Activated T-cell treated with anti-CD3 and anti-CD28 coated beads, Interleukin-2, amount 50 U/mL, for 72 hours (primary cell): ENCODE data around the gene CGB1. TPM values are rescaled to one million over a fixed set of nuclear protein-coding genes. Genes with fewer than 3 reads are reported as not detected.
"Not testable (repeated sequence)": the region's sequence is repeated elsewhere in the genome, so short reads cannot be mapped to it uniquely, and the experiment has no call there.

Source experiments
- ATAC-seq, 2 donors: fragments of 150-1000 bp; cut with Tn5 transposase; replicated peaks in 1 of 2; 2 replicates each; pipeline ENCODE4 v1.10.0; 2021; ENCODE audit warnings: moderate library complexity in 2 of 2, mild to moderate bottlenecking in 1 of 2
- DNase-seq, 2 donors: peaks; one replicate each; pipeline ENCODE4 v3.0.0; 2021 to 2022; ENCODE audit warnings: mixed read lengths in 1 of 2
- H3K27ac Mint-ChIP-seq: one replicate; pipeline ENCODE4 v1.8.0; 2022; ENCODE audit warnings: mild to moderate bottlenecking, moderate library complexity, mixed read lengths
- H3K27me3 Mint-ChIP-seq: one replicate; pipeline ENCODE4 v1.8.0; 2022; ENCODE audit warnings: low read depth, mixed read lengths
- H3K36me3 Mint-ChIP-seq, 2 donors: one replicate each; pipeline ENCODE4 v1.8.0; 2022; ENCODE audit warnings: mixed read lengths in 2 of 2, mild to moderate bottlenecking in 1 of 2; ENCODE audit not compliant: insufficient read depth in 2 of 2
- H3K4me1 Mint-ChIP-seq: one replicate; pipeline ENCODE4 v1.8.0; 2022; ENCODE audit warnings: low read depth, mixed read lengths
- H3K4me3 Mint-ChIP-seq, 2 donors: one replicate each; pipeline ENCODE4 v1.8.0; 2022; ENCODE audit warnings: mild to moderate bottlenecking in 2 of 2, mixed read lengths in 2 of 2, moderate library complexity in 2 of 2
- H3K9me3 Mint-ChIP-seq, 2 donors: one replicate each; pipeline ENCODE4 v1.8.0; 2022; ENCODE audit warnings: mixed read lengths in 2 of 2
- total RNA-seq, 2 donors: library from RNA; stranded (reverse); gene quantifications; one replicate each; pipeline ENCODE4 v1.2.3, GENCODE V29; 2022

CGB1 gene
- total RNA-seq, 2 donors from 2014 or later = not detected

DNA sequence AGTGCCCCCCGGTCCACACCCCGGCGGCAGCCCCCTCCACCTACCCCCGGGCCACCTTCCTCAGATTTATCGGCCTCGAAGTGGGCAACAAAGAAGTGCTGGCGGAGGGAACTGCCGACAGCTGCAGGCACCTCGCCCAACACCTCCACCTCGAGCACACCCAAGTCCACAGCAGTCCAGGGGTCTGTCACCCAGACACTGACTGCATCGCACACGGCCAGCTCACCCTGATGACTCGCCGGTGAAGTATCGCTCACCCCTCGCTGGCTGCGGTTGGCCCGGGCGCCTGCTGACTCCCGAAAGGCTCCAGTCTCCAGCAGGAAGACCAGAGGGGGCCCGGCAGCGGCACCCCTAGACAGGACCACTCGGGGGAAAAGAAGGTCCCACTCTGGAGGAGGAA is 11.1 kb downstream of the CGB1 start:
- ATAC-seq, DNase-seq, H3K27me3 Mint-ChIP-seq, H3K9me3 Mint-ChIP-seq, H3K4me3 Mint-ChIP-seq, H3K27ac Mint-ChIP-seq, H3K4me1 Mint-ChIP-seq, H3K36me3 Mint-ChIP-seq: not testable (repeated sequence)

DNA sequence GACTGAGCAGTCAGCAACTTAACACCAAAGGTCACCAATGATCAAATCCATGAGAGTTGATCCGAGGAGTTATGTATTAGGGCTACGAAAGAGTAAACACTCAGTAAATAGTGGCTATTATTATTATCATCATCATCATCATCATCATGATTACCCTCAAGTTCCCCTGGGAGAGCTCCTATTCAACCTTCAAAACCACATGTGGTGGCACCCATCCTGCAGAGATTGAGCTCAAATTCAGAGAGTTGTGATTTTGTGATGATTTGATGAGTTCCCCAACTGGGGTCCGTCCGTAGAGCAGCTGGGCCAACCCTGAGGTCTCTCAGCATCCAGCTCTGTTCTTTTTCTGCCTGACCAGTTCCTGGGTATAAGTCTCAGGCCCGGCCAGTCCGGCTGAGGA is 11.6 kb downstream of the CGB1 start:
- H3K36me3 Mint-ChIP-seq, H3K27ac Mint-ChIP-seq, H3K9me3 Mint-ChIP-seq, H3K4me3 Mint-ChIP-seq, DNase-seq, ATAC-seq: not testable (repeated sequence)
- Mint-ChIP-seq H3K27me3 (peaks cover 13% of the 10 kb centered on the region), H3K4me1 (peaks cover 14% of the 10 kb centered on the region)

DNA sequence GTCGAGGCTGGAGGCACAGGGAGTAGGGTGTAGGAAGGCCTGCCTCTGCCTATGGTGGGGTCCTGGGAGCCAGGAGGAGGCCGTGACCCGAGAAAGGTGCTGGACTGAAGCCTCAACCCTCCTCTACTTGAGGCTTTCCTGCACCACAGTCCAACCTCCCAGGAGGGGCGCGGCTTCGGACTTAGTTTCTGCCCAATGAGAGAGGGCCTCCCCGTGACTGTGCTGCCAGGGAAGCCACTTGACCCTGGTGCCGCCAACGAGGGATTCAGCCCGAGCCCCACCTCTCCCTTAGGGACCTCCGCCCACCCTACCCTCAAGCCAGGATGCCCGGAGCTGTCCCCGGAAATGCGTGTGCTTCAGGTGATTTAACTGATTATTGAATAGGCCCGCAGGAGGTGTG is 12.5 kb downstream of the CGB1 start, which contains the start of gene CGB3:
CGB3 (minus strand) TSS at position 101 of the 400 bp plus-strand sequence. CDS start 362 bp downstream, outside the sequence.
- peaks cover 21% of the 10 kb centered on the region for H3K27me3 Mint-ChIP-seq
- not testable (repeated sequence) for ATAC-seq, H3K4me3 Mint-ChIP-seq, DNase-seq, H3K36me3 Mint-ChIP-seq, H3K9me3 Mint-ChIP-seq, H3K27ac Mint-ChIP-seq
- H3K4me1 Mint-ChIP-seq = peaks cover 17% of the 10 kb centered on the region

DNA sequence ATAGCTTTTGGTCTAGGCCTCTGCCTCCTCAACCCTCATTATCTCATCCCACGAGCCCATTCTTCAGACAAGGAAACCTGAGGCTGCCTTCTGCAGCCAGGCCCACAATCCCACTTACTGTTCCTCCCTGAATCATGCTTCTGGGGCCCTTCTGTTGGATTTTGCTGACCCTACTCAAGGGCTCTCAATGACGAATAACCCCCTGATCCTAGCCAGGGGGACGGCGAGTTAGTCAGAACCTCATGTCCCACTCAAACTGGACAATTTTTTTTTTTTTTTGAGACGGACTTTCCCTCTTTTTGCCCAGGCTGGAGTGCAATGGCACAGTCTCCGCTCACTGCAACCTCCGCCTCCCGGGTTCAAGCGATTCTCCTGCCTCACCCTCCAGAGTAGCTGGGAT is 14.6 kb downstream of the CGB1 start:
- Mint-ChIP-seq H3K4me1 (peaks cover 28% of the 10 kb centered on the region), H3K4me3 (no peak overlapping the region), H3K9me3 (no peaks in the 10 kb centered on the region), H3K27me3 (peaks cover 26% of the 10 kb centered on the region), H3K27ac (no peak overlapping the region), H3K36me3 (no peaks in the 10 kb centered on the region)
- no peak for DNase-seq
- ATAC-seq = no peak

DNA sequence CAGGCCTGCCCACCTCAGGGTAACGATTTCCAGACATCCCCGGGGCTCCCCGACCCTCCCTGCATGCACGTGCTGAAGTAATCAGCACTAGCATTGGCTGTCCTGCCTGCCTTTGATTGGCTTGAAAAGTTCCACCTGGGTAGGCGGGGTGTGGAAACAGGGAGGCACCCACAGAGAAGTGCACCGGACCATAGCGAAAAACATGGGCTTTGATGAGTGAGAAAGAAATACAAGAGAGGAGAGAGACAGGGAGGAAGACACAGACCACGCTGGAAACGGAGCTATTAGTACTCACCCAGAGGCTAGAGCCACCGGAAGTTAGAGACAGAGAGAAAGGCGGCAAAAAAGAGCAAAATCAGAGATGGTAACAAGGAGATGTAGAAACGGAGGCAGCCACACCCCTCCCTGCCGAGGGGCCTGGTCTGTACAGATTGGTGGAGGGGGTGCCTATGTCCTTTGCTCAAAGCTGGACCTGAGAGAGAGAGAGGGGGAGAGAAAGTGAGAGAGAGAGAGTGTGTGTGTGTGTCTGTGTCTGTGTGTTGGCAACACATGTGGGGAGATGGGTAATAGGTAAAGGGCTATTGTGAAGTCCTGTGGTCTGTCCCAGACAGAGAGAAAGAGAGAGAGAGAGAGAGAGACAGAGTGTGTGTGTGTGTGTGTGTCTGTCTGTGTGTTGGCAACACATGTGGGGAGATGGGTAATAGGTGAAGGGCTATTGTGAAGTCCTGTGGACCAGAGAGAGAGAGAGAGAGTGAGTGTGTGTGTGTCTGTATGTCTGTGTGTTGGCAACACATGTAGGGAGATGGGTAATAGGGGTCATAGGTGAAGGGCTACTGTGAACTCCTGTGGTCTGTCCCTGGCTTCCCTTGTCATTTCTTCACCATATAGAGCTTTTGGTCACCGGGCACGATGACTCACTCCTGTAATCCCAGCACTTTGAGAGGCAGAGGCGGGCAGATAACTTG is 15.5 kb downstream of the CGB1 start:
- Mint-ChIP-seq H3K9me3 (no peaks in the 10 kb centered on the region), H3K4me1 (peaks cover 28% of the 10 kb centered on the region), H3K4me3 (peak overlapping the region; percentile 0 to 22), H3K27me3 (peaks cover 26% of the 10 kb centered on the region), H3K27ac (no peak overlapping the region), H3K36me3 (no peaks in the 10 kb centered on the region)
- ATAC-seq (peak; percentile 26 to 35), DNase-seq (peak; percentile 18 to 30)

DNA sequence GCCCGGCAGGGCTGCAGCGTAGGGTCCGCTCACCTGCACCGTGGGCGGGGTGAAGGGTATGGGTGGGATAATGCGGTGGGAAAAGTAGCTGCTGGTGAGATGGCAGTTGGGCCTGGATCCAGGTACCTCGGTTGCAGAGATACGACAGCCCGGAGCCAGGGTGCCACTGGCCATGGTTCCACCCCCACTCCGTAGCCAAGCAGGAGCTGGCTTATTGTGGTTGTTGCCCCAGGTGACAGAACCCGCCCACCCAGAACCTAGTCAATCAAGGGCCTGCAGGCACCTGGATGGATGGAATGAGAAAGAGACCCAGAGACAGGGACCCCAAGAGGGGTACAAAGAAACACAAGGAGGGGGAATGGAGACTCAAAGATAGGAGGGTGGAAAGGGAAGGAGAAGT is 16.4 kb downstream of the CGB1 start:
- peak overlapping the region in 1 of 2 donors; percentile 70 for H3K4me3 Mint-ChIP-seq
- no peak overlapping the region for H3K27ac Mint-ChIP-seq
- ATAC-seq (no peak), DNase-seq (no peak)
- peaks cover 28% of the 10 kb centered on the region for H3K4me1 Mint-ChIP-seq
- H3K27me3 Mint-ChIP-seq = peaks cover 26% of the 10 kb centered on the region
- peaks cover 0 to 3% of the 10 kb centered on the region in 2 donors for H3K36me3 Mint-ChIP-seq
- H3K9me3 Mint-ChIP-seq = no peaks in the 10 kb centered on the region

DNA sequence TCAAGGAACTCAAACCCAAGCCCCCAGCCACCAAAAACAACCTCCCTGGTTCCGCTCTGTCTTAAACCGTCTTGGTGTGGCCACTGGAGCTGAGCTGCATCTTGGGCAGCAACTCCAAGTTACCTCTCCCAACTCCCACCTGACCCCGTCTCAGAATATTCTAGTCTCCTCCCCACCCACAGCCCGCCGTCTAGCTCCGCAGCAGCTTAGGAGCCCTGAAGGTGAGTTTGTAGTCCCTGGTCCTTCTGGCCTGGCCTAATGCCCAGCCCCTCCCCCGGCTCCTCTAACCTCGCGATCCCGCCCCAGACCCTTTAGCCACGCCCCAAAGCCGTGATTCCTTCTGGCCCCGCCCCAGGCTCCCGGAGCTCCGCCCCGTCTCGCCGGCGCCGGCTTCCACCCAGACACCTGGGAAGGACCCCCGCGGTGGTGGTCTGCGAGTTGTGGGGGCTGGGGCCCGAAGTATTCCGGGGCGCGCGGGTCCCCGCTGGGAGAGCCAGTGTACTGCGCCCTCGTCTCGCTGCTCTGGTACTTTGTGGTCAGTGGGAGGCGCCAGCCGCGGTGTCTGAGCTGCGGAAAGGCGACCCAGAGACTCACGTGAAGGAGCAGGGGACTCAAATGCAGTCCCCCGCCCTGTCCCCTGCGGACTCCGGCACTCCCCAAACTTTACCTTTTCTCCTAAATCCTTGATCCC is 17.3 kb downstream of the CGB1 start:
- peaks cover 26% of the 10 kb centered on the region for H3K27me3 Mint-ChIP-seq
- H3K36me3 Mint-ChIP-seq = peaks cover 0 to 3% of the 10 kb centered on the region in 2 donors
- no peaks in the 10 kb centered on the region for H3K9me3 Mint-ChIP-seq
- no peak overlapping the region for H3K27ac Mint-ChIP-seq
- H3K4me3 Mint-ChIP-seq = peak overlapping the region; percentile 70 to 93
- peak; percentile 51 to 60 for ATAC-seq
- peak; percentile 69 to 75 for DNase-seq
- H3K4me1 Mint-ChIP-seq = peaks cover 28% of the 10 kb centered on the region

DNA sequence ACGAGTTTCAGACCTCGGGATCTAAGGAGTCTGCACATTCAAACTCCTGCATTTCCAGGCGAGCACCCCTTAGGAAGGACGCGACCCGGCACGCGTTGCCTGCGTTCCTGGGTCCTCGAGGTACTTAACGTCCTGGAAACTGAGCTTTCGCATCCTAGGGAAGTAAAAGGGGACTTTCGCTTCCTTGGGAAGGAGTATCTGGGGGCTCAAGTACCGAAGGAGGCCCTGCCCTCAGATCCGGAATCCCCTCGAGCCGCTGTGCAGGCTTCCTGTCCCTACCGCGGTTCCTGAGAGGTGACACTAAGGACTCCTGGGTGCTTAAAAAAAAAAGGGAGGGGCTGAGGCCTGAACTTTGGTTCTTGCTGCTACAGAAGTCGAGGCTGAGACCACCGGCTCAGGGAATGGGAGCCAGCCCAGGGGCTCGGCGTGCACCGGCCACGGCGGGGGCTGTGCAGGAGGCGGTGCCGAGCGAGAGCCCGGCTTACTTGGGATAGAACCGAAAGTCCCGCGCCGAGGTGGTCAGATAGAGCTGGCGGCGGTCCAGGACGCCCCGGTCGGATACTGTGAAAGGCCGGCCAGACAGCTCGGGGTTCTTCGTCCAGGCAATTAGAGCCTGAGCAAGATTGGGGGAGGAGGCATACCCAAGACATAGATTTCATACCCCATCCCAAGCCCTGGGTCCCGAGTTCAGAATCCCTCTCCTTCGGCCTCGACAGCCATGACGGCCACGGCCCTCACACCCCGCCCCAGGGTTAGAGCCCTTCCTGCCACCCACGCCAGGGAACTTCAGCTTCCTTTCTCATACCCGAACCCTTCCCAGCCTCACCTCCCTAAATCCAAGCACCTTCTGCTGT is 18.1 kb downstream of the CGB1 start:
- peaks cover 26% of the 10 kb centered on the region for H3K27me3 Mint-ChIP-seq
- peaks cover 28% of the 10 kb centered on the region for H3K4me1 Mint-ChIP-seq
- ATAC-seq, H3K27ac Mint-ChIP-seq, H3K36me3 Mint-ChIP-seq, H3K9me3 Mint-ChIP-seq: not testable (repeated sequence)
- DNase-seq = peak in 1 of 2 donors; percentile 23
- peak overlapping the region; percentile 70 to 93 for H3K4me3 Mint-ChIP-seq

DNA sequence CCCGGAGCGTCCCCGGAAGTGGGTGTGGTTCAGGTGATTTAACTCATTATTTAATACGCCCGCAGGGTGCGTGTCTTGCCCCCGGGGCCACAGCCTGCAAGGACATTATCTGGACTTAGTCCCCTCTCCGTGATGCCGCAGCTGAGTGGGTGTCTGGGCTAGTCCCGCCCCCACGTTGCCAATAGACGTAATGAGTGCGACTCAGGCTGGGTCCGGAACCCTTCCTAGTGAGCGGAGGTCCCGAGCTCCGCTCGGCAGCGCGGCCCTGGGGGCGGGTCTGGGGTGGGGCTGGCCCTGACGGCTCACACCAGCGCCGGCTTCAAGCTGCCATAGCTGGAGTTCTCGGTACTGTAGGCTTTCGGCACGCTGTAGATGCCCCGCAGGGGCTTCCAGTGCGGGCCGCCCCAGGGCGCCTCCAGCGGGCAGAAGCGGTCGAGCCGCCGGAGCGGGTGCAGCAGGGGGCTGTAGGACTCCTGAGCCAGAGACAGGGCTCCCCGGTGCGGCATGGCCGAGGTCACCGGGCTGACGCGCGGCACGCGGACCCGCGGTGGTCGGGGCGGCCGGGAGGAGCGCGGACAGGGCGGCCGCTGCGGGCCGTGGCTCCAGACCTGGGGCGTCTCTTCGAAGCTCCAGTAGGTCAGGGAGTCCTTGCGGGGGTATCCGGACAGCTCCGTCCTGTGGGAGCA is 18.9 kb downstream of the CGB1 start:
- H3K4me3 Mint-ChIP-seq = peak overlapping the region; percentile 70 to 93
- H3K27ac Mint-ChIP-seq = no peak overlapping the region
- H3K9me3 Mint-ChIP-seq = no peaks in the 10 kb centered on the region
- peak; percentile 74 to 77 for DNase-seq
- H3K27me3 Mint-ChIP-seq = peaks cover 26% of the 10 kb centered on the region
- peak; percentile 79 to 80 for ATAC-seq
- peaks cover 28% of the 10 kb centered on the region for H3K4me1 Mint-ChIP-seq
- peaks cover 0 to 3% of the 10 kb centered on the region in 2 donors for H3K36me3 Mint-ChIP-seq

DNA sequence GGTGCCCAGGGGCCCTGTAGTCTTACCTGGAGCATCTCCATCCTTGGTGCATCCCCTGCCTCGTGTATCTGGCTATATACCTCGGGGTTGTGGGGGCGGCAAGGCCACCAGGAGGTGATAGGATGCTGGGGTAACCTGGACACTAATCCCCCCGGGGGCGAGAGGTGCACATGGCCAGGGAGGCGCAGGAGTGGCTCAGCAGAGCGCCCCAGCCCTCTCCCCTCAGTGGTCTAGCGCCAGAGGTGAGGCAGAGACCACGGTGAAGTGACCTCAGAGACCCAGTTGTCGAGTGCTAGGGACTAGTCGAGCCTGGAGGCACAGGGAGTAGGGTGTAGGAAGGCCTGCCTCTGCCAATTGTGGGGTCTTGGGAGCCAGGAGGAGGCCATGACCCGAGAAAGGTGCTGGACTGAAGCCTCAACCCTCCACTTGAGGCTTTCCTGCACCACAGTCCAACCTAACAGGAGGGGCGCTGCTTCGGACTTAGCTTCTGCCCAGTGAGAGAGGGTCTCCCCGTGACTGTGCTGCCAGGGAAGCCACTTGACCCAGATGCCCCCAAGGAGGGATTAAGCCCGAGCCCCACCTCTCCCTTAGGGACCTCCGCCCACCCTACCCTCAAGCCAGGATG is 19.5 kb downstream of the CGB1 start, which contains the start of gene LHB:
LHB (minus strand) TSS at position 51 of the 625 bp plus-strand sequence; CDS start at position 41, 10 bp downstream.
- no peaks in the 10 kb centered on the region for H3K9me3 Mint-ChIP-seq
- peak within 1 kb of the TSS; percentile 70 to 93 for H3K4me3 Mint-ChIP-seq
- ATAC-seq (no peak), DNase-seq (no peak)
- peaks cover 26% of the 10 kb centered on the region for H3K27me3 Mint-ChIP-seq
- H3K36me3 Mint-ChIP-seq = peaks cover 0 to 3% of the 10 kb centered on the region in 2 donors
- no peak within 1 kb of the TSS for H3K27ac Mint-ChIP-seq
- peaks cover 28% of the 10 kb centered on the region for H3K4me1 Mint-ChIP-seq

DNA sequence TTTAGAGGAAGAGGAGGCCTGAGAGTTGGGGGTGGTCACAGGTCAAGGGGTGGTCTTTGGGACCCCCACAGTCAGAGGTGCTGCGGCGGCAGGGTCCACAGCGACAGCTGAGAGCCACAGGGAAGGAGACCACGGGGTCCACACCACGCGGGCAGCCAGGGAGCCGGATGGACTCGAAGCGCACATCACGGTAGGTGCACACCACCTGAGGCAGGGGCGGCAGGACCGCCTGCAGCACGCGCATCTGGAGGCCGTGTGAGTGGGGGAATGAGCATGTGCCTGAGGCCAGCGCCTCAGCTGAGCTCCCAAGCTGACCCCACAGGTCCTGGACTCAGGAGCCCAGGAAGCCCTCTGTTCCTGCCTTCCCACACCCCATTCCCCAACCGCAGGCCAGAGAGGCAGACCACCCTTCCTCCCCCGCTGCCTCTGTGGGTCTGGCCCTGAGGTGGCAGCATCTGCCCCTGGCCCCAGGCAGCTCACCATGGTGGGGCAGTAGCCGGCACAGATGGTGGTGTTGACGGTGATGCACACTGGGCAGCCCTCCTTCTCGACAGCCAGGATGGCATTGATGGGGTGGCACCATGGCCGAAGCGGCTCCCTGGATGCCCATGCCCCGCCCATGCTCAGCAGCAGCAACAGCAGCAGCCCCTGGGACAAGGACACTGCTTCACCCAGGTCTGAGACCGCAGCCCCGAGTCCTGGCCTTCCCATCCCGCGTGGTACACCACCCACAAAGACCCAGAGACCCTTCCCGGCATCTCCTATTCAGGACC is 20.4 kb downstream of the CGB1 start:
- peaks cover 25% of the 10 kb centered on the region for H3K4me1 Mint-ChIP-seq
- H3K4me3 Mint-ChIP-seq = no peak overlapping the region
- no peak overlapping the region for H3K27ac Mint-ChIP-seq
- H3K9me3 Mint-ChIP-seq = no peaks in the 10 kb centered on the region
- DNase-seq (no peak), ATAC-seq (no peak)
- H3K36me3 Mint-ChIP-seq = peaks cover 0 to 5% of the 10 kb centered on the region in 2 donors
- peaks cover 25% of the 10 kb centered on the region for H3K27me3 Mint-ChIP-seq
